HG03558 (cell line): ENCODE results near the gene ELFN1.

ENCODE experiments used
- ATAC-seq: cut with Tn5 transposase; IDR thresholded peaks from one replicate; pipeline ENCODE4 v1.9.1; 2021; ENCODE audit warnings: moderate number of reproducible peaks; ENCODE audit not compliant: unreplicated experiment; ENCODE audit errors: extremely low read depth

The ELFN1 gene

DNA sequence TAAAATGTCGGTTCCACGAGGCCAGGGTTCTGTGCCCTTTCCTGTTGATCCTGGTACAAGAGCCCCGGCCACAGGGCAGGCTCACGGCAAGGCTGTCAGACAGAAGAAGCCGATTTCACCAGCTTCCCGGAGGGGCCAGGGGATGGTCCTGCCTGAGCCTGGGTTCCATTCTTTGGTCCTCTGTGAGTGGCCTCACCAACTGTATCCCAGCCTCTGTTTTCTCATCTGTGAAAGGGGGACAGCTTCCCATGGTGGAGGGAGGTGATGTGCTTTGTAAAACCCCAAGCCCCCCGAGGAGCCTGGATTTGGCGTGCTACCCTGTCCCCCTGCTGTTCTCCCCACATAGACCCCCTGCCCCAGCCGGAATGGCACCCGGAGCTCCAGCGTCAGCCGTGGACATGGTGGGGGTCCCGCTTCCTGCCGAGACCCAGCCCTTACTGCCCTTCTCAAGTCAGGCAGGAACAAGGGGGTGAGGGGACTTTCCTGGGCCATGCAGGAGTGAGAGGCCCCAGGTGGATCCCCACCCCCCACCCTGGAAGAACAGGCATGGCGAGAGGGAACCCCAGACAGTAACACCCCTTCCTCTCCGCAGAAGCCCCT lies 28.3 kb upstream of the ELFN1 start:
- ATAC-seq, result no peak

DNA sequence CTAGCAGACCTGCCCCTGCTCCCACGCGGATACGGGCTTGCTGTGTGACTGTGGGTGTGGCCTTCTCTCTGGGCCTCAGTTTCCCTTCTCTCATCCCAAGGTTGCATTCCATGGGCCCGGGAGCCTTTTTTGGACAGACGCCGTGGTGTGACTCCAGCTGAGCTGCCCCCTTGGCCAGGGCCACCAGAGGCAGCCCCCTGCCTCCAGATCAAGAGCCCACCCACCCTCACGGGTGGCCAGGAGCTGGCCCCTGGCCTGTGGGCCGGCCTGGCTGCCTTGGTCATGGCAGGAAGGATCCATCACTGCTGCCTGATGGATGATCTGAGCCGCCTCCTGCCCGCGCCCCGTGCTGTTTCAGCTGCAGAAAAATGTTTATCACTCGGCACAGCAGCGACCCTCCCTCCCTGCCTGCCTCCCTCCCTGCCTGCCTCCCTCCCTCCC lies 27.8 kb upstream of the ELFN1 start:
- ATAC-seq, result no peak

DNA sequence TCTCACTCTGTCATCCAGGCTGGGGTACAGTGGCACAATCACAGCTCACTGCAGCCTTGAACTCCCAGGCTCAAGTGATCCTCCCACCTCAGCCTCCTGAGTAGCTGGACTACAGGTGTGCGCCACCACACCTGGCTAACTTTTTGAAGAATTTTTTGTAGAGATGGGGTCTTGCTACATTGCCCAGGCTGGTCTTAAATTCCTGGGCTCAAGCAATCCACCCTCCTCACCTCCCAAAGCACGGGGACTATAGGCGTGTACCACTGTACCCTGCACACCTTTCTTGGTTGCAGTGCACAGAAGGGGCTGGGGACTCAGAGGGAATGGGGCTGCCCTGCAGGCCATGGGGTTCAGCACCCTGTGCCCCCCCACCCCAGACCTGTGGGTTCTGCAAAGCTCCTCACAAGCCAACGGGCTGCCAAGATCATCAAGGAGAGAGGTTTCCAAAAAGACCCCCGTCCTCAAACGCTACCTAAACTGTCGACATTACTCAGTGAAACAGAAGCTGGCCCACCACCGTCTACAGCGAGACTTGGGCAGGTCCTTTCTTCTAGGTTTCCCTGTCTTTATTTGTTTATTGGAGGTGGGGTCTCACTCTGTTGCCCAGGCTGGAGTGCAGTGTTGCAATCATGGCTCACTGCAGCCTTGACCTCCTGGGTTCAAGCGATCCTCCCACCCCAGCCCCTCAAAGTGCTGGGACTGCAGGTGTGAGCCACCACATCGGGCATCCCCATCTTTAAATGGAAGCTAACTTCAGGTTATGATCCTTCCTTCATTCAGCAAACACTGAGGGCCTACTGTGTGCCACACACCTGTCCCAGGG lies 26.6 kb upstream of the ELFN1 start:
- no peak for ATAC-seq

DNA sequence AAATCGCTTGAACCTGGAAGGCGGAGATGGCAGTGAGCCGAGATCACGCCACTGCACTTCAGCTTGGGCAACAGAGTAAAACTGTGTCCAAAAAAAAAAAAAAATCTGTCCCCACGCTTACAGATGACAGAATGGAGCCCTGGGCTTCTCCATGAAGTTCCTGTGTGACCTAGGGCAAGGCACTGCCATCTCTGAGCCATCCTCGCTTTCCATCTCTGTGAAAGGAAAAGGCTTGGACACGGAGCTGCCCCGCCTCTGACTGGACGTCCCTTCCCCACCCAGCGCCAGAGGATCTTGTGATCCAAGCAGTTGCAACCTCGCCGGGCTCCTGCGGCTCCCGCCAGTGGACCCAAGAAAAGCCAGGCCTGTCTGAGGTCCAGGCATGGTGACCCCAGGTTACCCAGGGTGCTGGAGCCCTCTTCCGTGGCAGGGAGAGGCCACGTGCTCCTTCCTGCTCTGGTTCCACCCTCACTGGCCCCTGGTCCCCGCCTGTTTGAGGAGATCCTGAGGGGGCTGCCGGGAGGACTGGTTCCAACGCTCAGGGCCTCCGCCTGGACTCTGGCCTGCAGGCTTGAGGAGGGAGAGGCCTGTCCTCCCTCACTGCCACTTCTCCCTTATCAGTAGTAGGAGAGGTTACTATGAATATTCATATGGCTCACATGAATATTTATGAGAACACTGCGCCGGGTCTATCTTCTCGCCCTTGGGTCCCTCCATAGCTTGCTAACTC lies 25.6 kb upstream of the ELFN1 start:
- no peak for ATAC-seq

DNA sequence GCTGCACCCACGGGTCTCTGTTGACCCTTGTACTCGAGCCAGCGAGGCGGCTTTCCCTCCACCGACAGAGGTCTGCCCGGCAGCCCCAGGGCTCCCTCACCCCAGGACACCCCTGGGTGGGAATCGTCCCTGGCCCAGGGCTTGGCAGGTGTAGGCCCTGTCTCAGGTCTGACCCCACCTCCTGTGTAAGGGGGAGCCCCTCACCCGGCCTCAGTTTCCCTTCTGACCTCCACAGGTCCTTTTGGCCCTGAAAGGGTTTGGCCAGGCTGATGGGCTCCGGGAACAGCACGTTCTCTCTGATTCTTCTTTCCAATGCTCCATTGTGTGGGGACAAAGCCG lies 25.0 kb upstream of the ELFN1 start:
- no peak for ATAC-seq

DNA sequence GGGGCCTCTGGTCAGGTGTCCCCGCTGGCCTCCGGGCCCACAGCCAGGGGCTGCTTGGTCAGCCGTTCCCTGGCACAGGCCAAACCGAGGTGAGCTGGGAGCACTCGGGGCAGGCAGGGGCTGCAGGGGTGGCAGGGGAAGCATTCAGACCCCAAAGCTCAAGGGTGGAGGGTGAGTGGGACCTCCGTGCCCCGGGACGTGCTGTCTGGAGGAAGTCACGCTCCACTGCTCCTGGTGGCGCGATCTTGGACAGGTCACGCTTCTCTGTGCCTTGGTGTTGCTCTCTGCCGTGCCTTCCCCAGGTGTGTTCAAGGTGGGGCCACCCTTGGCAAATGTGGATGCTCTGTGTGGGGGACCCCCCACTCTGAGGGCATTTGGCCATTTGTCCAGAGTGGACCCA lies 24.6 kb upstream of the ELFN1 start:
- ATAC-seq, result no peak

DNA sequence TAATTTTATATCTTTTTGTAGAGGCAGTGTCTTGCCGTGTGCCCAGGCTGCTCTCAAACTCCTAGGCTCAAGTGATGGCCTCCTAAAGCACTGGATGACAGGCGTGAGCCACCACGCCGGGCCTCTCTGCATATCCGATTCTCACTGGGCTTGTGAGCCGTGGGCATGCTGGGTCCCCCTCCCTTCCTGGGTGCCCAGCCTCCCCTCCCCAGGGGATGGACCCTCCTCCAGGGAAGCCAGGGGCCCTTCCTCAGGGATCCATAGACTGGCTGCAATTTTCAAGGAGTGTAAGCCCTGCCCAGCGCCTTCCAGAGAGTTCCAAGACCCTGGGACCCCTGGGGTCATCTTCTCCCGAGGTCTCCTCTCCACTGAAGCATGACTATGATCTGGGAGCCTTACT lies 23.7 kb upstream of the ELFN1 start:
- no peak for ATAC-seq

DNA sequence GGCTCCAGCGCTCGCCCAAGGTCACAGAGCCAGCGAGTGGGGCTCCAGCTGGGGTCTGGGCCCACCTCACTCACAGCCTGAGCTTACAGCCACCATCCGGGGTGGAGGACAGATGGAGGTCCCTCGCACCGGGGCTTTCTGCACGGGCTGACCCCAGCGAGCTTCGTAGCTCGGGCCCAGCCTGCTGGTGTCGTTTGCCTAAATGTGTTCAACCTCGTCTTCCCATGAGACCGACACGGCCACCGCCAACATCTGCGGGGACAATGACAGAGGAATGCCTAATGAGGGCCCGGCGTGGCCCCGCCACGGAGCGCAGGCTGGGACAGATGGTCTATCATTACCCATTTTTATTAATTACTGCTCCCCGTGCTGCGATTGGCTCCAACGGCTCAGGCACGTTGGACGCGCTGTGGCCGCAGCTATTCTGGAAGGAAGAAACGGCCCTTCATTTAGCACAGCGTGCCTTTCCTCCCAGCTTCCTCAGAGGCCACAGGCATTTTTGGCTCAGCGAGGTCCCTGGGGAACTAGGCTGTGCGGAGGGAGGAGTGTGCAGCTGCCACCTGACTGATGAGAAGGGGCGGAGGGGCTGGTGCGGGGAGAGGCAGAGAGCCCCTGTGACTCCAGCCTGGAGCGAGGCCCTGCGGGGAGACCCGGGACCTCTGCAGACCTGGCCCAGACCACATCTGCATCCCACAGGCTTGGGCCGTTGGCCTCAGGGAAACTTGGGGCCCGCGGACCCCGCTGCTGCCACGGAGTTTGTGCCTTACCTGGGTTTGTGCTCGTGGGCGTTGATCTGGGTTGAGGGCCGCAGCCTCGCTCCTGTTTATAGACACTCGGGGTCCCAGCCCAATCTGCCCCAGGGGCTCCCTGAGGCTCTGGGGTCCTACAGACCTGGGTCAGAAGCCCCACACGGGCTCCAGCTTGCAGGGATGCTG lies 22.9 kb upstream of the ELFN1 start:
- ATAC-seq, result no peak

DNA sequence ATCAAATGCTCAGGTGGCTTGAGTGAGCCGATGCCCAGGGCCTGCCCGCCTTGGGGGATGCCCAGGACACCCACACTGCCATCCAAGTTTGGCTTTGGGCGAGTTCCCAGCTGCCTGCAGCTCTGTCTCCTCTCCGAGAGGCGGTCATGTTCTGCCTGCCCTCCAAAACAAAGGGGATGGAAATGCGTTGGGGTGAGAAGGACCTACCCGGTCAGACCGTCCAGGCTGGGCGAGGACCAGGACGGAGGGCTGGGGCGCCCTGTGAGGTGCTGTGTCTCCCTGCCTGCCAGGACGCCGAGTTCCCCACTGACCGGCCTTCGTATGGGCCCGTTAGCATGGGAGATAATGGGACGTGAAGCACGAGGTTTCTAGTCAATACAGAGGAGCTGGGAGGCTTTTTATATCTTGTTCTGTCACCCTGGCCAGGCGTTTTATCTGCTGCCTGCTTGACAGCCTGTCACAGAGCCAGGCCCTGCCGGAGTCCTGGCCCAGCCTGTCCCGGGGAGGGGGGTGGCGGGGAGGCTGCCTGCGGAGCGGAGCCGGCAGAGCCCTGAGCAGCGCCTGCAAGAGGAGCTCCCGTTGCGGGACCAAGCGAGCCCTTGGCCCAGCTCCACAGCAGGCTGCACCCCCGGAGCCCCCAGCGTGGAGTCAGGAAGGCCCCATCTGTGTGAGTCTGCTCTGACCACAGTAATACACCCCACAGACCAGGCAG lies 22.0 kb upstream of the ELFN1 start:
- no peak for ATAC-seq

DNA sequence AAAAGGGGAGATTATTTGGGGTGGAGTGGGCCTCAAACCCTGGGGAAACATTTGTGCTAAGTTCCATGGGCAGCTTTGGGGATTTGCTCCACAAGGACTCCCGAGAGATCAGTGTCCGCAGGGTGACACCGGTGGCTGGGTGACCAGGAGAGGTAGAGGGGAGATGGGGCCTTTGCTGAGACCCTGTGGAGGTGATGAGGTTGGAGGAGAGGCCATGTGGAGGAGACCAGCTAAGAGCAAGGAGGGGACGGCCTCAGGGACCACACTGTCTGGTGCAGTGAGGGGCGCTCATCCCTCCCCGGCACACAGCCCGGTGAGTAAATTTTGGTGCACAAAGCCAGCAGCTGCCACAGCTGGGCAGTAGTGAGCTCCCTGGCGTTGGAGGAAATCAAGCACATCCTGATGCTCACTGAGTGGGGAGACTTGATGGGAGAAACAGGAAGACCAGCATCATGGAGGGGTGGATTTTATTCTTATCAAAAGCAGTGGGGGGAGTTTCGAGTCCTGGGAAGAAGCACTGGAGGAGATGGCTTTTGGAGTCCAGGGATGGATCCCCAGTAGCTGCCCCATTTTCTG lies 20.2 kb upstream of the ELFN1 start:
- ATAC-seq, result no peak

DNA sequence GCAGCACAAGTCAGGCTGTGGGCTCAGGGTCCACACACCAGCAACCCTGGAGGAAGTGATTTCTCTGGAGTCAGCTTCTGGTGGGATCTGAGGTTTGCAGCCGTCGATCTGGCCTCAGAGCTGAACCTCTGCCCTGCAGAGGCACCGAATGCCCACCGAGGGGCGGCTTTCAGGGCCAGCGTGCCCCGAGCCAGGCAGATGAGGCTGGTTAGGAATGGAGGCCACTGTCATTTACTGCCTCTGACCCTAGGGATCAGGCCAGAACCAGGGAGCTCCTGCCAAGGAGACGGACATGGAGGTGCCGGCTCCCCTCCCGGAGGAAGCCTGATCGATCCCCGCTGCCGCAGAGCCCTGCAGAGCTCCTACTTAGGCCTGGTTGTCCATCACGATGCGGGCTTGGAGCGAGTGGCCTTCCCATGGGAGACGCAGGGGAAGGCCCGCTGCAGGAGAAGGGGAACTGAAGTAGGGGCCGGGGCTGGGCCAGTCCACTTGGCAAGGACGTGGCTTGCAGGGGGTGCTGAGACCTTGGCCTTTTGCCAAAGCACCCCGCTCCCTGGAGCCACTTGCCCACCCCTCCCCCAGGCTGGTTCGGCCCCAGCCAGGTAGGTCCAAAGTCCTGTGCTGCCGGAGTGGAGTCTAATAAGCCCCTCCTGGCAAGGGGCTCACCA lies 19.6 kb upstream of the ELFN1 start:
- ATAC-seq, result no peak

DNA sequence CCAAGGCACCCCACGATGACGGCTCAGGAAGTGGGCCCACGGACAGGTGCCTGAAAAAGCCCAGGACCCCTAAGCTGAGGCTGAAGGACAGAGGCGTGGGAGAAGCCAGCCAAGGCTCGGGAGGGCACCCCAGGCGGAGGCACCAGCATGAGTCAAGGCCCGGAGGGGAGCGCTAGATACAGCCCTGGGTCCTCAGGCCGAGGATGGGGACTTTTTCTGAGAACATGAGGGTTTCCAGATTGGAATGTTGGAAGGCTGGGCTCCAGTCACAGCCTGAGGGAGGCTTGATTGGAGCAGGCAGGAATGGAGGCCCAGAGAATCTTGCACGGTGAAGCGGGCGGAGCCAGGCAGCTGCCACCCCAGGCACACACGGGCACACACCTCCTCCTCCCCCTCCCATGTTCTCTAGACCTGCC lies 19.0 kb upstream of the ELFN1 start:
- ATAC-seq, result no peak

DNA sequence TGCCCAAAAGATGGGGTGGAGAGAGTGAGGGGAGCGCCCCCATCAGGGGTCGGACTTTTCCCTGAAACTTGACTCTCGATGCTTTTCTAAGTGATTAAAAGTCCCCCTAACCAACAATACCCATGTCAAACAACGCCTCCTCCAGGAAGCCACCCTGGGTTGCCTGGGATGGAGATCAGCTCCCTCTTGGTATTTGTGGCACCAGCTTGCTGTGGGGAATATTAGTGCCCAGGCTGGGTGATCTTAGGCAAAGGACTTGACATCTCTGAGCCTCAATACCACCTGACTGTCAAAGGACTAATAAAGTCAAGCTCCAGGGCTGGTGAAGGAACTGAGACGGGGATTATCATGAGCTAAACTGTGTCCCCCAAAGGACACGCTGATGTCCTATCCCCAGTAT lies 18.2 kb upstream of the ELFN1 start:
- no peak for ATAC-seq

DNA sequence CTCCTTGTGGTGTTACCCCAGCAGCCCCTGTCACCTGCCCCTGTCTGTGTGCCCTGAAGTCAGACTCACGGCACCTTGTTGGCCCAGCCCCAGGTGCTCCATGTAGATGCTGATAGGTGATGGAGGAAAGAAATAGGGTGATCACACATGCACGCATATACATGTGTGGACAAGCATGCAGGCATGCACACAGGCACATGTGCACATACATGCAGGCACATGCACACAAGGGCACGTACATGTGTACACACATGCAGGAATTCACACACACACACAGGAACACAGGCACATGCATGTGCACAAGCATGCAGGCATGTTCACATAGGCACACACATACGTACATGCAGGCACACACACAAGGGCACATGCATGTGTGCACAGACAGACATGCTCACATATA lies 16.6 kb upstream of the ELFN1 start:
- no peak for ATAC-seq

DNA sequence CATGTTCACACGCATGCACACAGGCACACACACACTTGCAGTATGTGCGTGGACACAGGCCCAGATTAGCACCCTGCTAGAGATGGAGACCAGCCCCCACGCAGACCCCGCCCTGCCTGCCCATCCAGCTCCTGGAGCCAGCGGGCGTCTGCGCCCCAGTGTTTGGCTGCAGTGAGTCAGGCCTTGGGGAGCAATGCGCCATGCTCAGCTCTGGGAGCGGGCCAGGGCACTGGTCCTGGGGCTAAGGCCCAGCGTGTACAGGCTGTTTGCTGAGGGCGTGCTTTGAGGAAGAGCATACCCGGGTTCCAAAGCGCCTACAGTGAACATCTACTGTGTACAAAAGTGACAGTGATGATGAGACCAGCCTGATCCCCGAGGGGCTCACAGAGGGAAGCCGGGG lies 16.0 kb upstream of the ELFN1 start:
- no peak for ATAC-seq

DNA sequence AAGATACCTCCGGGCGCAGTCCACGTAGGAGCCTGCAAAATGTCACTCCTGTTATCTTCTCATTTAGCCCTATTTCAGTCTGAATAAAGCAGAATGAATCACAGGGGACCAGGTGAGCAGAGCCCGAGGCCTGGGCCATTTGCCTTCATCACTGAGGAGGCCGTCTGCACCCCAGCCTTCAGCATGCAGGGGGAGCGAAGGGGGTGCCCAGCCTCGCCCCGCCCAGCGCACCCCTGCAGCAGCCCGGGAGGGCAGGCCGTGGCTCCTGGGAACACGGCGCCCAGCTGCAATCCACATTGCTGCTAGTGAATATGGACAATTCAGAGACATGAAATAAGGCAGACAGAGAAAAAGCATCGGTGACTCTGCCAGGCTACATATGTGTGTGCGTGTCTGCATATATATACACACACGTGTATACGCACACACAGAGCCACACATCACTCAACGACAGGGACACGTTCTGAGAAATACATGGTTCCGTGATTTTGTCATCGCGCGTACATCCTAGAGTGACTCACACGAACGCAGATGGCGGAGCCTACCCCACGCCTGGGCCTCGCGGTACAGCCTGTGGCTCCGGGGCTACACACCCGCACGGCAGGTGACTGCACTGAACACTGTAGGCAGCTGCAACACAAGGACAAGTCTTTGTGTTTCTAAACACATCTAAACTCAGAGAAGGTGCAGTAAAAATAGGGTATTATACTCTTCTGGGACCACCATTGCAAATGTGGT lies 15.2 kb upstream of the ELFN1 start:
- ATAC-seq, result no peak

DNA sequence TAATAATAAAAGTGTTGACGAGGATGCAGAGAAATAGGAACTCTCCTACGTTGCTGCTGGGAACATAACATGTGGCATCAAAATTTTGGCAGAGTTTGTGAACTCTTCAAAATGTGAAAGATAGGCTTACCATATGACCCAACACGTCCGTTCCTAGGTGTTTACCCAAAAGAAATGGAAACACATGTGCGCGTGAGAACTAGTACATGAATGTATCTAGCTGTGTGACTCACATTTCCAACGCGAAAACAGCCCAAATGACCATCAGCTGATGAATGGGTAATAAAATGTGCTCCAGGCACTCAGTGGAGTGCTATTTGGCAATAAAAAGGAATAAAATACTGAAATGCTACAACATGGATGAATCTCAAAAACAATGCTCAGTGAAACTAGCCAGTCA lies 10.4 kb upstream of the ELFN1 start:
- no peak for ATAC-seq

DNA sequence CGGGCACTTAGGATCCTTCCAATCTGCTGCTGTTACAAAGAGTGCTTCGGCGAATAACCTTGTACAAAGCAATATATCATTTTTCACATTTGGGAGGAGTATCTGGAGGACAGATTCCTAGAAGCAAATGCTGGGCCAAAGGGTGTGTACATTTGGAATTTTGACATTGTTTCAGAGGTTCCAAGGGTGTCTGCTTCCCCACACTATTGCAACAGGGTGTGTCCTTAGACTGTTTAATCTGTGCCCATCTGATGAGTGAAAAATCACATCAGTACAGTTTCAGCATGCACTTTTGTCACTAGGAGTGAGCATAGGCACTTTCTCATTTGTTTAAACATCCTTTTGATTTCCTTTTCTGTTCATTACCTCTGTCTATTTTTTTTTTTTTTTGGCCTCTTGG lies 8.6 kb upstream of the ELFN1 start:
- ATAC-seq, result no peak
